Activated CD4-positive, alpha-beta T cell treated with anti-CD3 and anti-CD28 coated beads, Interleukin-2, Interleukin-4, amounts not matched to agents 100 ng/mL and 50 ng/mL, durations not matched to agents 16 hours and 8 hours (primary cell): ENCODE data around the gene SLC22A23.
"Not testable (repeated sequence)": the region's sequence is repeated elsewhere in the genome, so short reads cannot be mapped to it uniquely, and the experiment has no call there.

ENCODE experiments used
- DNase-seq: peaks from one replicate; pipeline ENCODE4 v3.0.0-alpha.2; 2020; ENCODE audit warnings: low spot score

SLC22A23 gene

GRCh38 chr6:3384241-3385143 is 72.4 kb downstream of the SLC22A23 start:
- no peak for DNase-seq

GRCh38 chr6:3383525-3383924 is 73.3 kb downstream of the SLC22A23 start:
- no peak for DNase-seq

GRCh38 chr6:3382326-3383279 is 74.2 kb downstream of the SLC22A23 start:
- no peak for DNase-seq

GRCh38 chr6:3381233-3381921 is 75.5 kb downstream of the SLC22A23 start:
- DNase-seq: no peak

- no peak for DNase-seq
These were observed 76.3 kb downstream of the SLC22A23 start for GRCh38 chr6:3380344-3381232.

GRCh38 chr6:3379482-3380060 is 77.3 kb downstream of the SLC22A23 start:
- DNase-seq: no peak

GRCh38 chr6:3378808-3379207 is 78.0 kb downstream of the SLC22A23 start:
- not testable (repeated sequence) for DNase-seq

GRCh38 chr6:3378398-3378782 is 78.5 kb downstream of the SLC22A23 start:
- not testable (repeated sequence) for DNase-seq

GRCh38 chr6:3377536-3378397 is 79.1 kb downstream of the SLC22A23 start:
- DNase-seq: no peak

GRCh38 chr6:3376893-3377535 is 79.8 kb downstream of the SLC22A23 start:
- DNase-seq: no peak

- DNase-seq: no peak
These were observed 80.8 kb downstream of the SLC22A23 start for GRCh38 chr6:3376064-3376463.

GRCh38 chr6:3373597-3374203 is 83.2 kb downstream of the SLC22A23 start:
- DNase-seq: no peak

GRCh38 chr6:3372912-3373554 is 83.8 kb downstream of the SLC22A23 start:
- DNase-seq: no peak

GRCh38 chr6:3372184-3372846 is 84.5 kb downstream of the SLC22A23 start:
- no peak for DNase-seq

GRCh38 chr6:3371222-3371949 is 85.5 kb downstream of the SLC22A23 start:
- no peak for DNase-seq

GRCh38 chr6:3370361-3371221 is 86.3 kb downstream of the SLC22A23 start:
- DNase-seq: no peak
